Measurements from ENCODE around the gene MT1A.
A peak's percentile ranks its signal among the peaks of the same experiment; 100 is the strongest.

Gene MT1A

GRCh38 chr16:56630134-56630533 lies 8.3 kb upstream of the MT1A start:
- no peaks in the 10 kb centered on the region for H3K36me3 ChIP-seq (ENCODE audit: control insufficient read depth in 2 of 2, insufficient read depth in 2 of 2, low read length in 2 of 2)
- H3K27me3 ChIP-seq (ENCODE audit: control insufficient read depth in 2 of 2, insufficient read depth in 2 of 2, low read length in 2 of 2), result peaks cover 11 to 15% of the 10 kb centered on the region in 2 donors
- no peak overlapping the region for H3K9ac ChIP-seq (ENCODE audit: low read depth in 1 of 2, low read length in 2 of 2)
- H3K27ac ChIP-seq (ENCODE audit: low read depth in 2 of 2, low read length in 2 of 2), result no peak overlapping the region
- H3K4me1 ChIP-seq (ENCODE audit: control insufficient read depth in 2 of 2, insufficient read depth in 2 of 2, low read length in 2 of 2), result peaks cover 5 to 24% of the 10 kb centered on the region in 2 donors
- H3K4me3 ChIP-seq (ENCODE audit: low read length in 2 of 2), result no peak overlapping the region
- no peaks in the 10 kb centered on the region for H3K9me3 ChIP-seq (ENCODE audit: control insufficient read depth in 2 of 2, low read length in 2 of 2)

GRCh38 chr16:56631197-56631596 lies 7.3 kb upstream of the MT1A start:
- Histone ChIP-seq H3K27me3 (ENCODE audit: control insufficient read depth in 2 of 2, insufficient read depth in 2 of 2, low read length in 2 of 2) (peaks cover 14 to 25% of the 10 kb centered on the region in 2 donors), H3K4me3 (ENCODE audit: low read length in 2 of 2) (no peak overlapping the region), H3K9ac (ENCODE audit: low read depth in 1 of 2, low read length in 2 of 2) (no peak overlapping the region)

GRCh38 chr16:56631832-56632155 lies 6.7 kb upstream of the MT1A start:
- no peaks in the 10 kb centered on the region for H3K36me3 ChIP-seq (ENCODE audit: control insufficient read depth in 2 of 2, insufficient read depth in 2 of 2, low read length in 2 of 2)
- peak overlapping the region; percentile 83 to 86 for H3K9ac ChIP-seq (ENCODE audit: low read depth in 1 of 2, low read length in 2 of 2)
- peaks cover 3 to 11% of the 10 kb centered on the region in 2 donors for H3K4me1 ChIP-seq (ENCODE audit: control insufficient read depth in 2 of 2, insufficient read depth in 2 of 2, low read length in 2 of 2)
- H3K4me3 ChIP-seq (ENCODE audit: low read length in 2 of 2), result peak overlapping the region; percentile 75 to 79
- peak overlapping the region; percentile 74 to 80 for H3K27ac ChIP-seq (ENCODE audit: low read depth in 2 of 2, low read length in 2 of 2)
- peaks cover 14 to 26% of the 10 kb centered on the region in 2 donors for H3K27me3 ChIP-seq (ENCODE audit: control insufficient read depth in 2 of 2, insufficient read depth in 2 of 2, low read length in 2 of 2)
- H3K9me3 ChIP-seq (ENCODE audit: control insufficient read depth in 2 of 2, low read length in 2 of 2), result no peaks in the 10 kb centered on the region

More at GRCh38 chr16:56631197-56631596, 7.3 kb upstream of the MT1A start:
- Histone ChIP-seq H3K4me1 (ENCODE audit: control insufficient read depth in 2 of 2, insufficient read depth in 2 of 2, low read length in 2 of 2) (peaks cover 5 to 16% of the 10 kb centered on the region in 2 donors), H3K27ac (ENCODE audit: low read depth in 2 of 2, low read length in 2 of 2) (no peak overlapping the region), H3K9me3 (ENCODE audit: control insufficient read depth in 2 of 2, low read length in 2 of 2) (no peaks in the 10 kb centered on the region), H3K36me3 (ENCODE audit: control insufficient read depth in 2 of 2, insufficient read depth in 2 of 2, low read length in 2 of 2) (no peaks in the 10 kb centered on the region)

GRCh38 chr16:56632156-56632847 lies 6.2 kb upstream of the MT1A start, which contains the start of gene MT1M:
MT1M (plus strand) TSS chr16:56632659; CDS start chr16:56632732, 73 bp downstream.
- H3K27ac ChIP-seq (ENCODE audit: low read depth in 2 of 2, low read length in 2 of 2), result peak within 1 kb of the TSS; percentile 74 to 80
- H3K4me3 ChIP-seq (ENCODE audit: low read length in 2 of 2), result peak within 1 kb of the TSS; percentile 75 to 79
- no peaks in the 10 kb centered on the region for H3K9me3 ChIP-seq (ENCODE audit: control insufficient read depth in 2 of 2, low read length in 2 of 2)
- H3K36me3 ChIP-seq (ENCODE audit: control insufficient read depth in 2 of 2, insufficient read depth in 2 of 2, low read length in 2 of 2), result no peaks in the 10 kb centered on the region
- H3K9ac ChIP-seq (ENCODE audit: low read depth in 1 of 2, low read length in 2 of 2), result peak within 1 kb of the TSS; percentile 83 to 86
- H3K4me1 ChIP-seq (ENCODE audit: control insufficient read depth in 2 of 2, insufficient read depth in 2 of 2, low read length in 2 of 2), result peaks cover 3 to 7% of the 10 kb centered on the region in 2 donors
- H3K27me3 ChIP-seq (ENCODE audit: control insufficient read depth in 2 of 2, insufficient read depth in 2 of 2, low read length in 2 of 2), result peaks cover 18 to 28% of the 10 kb centered on the region in 2 donors

- Histone ChIP-seq H3K4me3 (ENCODE audit: low read length in 2 of 2) (peak overlapping the region; percentile 75 to 79), H3K27me3 (ENCODE audit: control insufficient read depth in 2 of 2, insufficient read depth in 2 of 2, low read length in 2 of 2) (peaks cover 24 to 33% of the 10 kb centered on the region in 2 donors), H3K27ac (ENCODE audit: low read depth in 2 of 2, low read length in 2 of 2) (peak overlapping the region; percentile 74 to 80), H3K4me1 (ENCODE audit: control insufficient read depth in 2 of 2, insufficient read depth in 2 of 2, low read length in 2 of 2) (peaks cover 5 to 9% of the 10 kb centered on the region in 2 donors), H3K36me3 (ENCODE audit: control insufficient read depth in 2 of 2, insufficient read depth in 2 of 2, low read length in 2 of 2) (no peaks in the 10 kb centered on the region), H3K9me3 (ENCODE audit: control insufficient read depth in 2 of 2, low read length in 2 of 2) (no peaks in the 10 kb centered on the region), H3K9ac (ENCODE audit: low read depth in 1 of 2, low read length in 2 of 2) (peak overlapping the region; percentile 83 to 86)
Observed at GRCh38 chr16:56632848-56633365, 5.6 kb upstream of the MT1A start.

GRCh38 chr16:56633535-56633934 lies 4.9 kb upstream of the MT1A start:
- Histone ChIP-seq H3K9ac (ENCODE audit: low read depth in 1 of 2, low read length in 2 of 2) (peak overlapping the region in 1 of 2 donors; percentile 86), H3K4me3 (ENCODE audit: low read length in 2 of 2) (peak overlapping the region; percentile 75 to 79), H3K27me3 (ENCODE audit: control insufficient read depth in 2 of 2, insufficient read depth in 2 of 2, low read length in 2 of 2) (peaks cover 26 to 35% of the 10 kb centered on the region in 2 donors), H3K9me3 (ENCODE audit: control insufficient read depth in 2 of 2, low read length in 2 of 2) (no peaks in the 10 kb centered on the region), H3K36me3 (ENCODE audit: control insufficient read depth in 2 of 2, insufficient read depth in 2 of 2, low read length in 2 of 2) (no peaks in the 10 kb centered on the region), H3K27ac (ENCODE audit: low read depth in 2 of 2, low read length in 2 of 2) (no peak overlapping the region), H3K4me1 (ENCODE audit: control insufficient read depth in 2 of 2, insufficient read depth in 2 of 2, low read length in 2 of 2) (peaks cover 10 to 13% of the 10 kb centered on the region in 2 donors)

- peaks cover 29 to 35% of the 10 kb centered on the region in 2 donors for H3K27me3 ChIP-seq (ENCODE audit: control insufficient read depth in 2 of 2, insufficient read depth in 2 of 2, low read length in 2 of 2)
- H3K4me3 ChIP-seq (ENCODE audit: low read length in 2 of 2), result peak overlapping the region in 1 of 2 donors; percentile 26
- peaks cover 16 to 18% of the 10 kb centered on the region in 2 donors for H3K4me1 ChIP-seq (ENCODE audit: control insufficient read depth in 2 of 2, insufficient read depth in 2 of 2, low read length in 2 of 2)
Observed at GRCh38 chr16:56634715-56635440, 3.6 kb upstream of the MT1A start.

GRCh38 chr16:56635441-56635967 lies 3.0 kb upstream of the MT1A start:
- H3K4me3 ChIP-seq (ENCODE audit: low read length in 2 of 2), result peak overlapping the region in 1 of 2 donors; percentile 26
- H3K9me3 ChIP-seq (ENCODE audit: control insufficient read depth in 2 of 2, low read length in 2 of 2), result no peaks in the 10 kb centered on the region
- H3K27me3 ChIP-seq (ENCODE audit: control insufficient read depth in 2 of 2, insufficient read depth in 2 of 2, low read length in 2 of 2), result peaks cover 29 to 35% of the 10 kb centered on the region in 2 donors
- H3K36me3 ChIP-seq (ENCODE audit: control insufficient read depth in 2 of 2, insufficient read depth in 2 of 2, low read length in 2 of 2), result no peaks in the 10 kb centered on the region
- H3K4me1 ChIP-seq (ENCODE audit: control insufficient read depth in 2 of 2, insufficient read depth in 2 of 2, low read length in 2 of 2), result peaks cover 16 to 18% of the 10 kb centered on the region in 2 donors
- H3K27ac ChIP-seq (ENCODE audit: low read depth in 2 of 2, low read length in 2 of 2), result no peak overlapping the region
- H3K9ac ChIP-seq (ENCODE audit: low read depth in 1 of 2, low read length in 2 of 2), result no peak overlapping the region

More at GRCh38 chr16:56634715-56635440, 3.6 kb upstream of the MT1A start:
- H3K9me3 ChIP-seq (ENCODE audit: control insufficient read depth in 2 of 2, low read length in 2 of 2), result no peaks in the 10 kb centered on the region
- no peak overlapping the region for H3K9ac ChIP-seq (ENCODE audit: low read depth in 1 of 2, low read length in 2 of 2)
- H3K27ac ChIP-seq (ENCODE audit: low read depth in 2 of 2, low read length in 2 of 2), result no peak overlapping the region
- no peaks in the 10 kb centered on the region for H3K36me3 ChIP-seq (ENCODE audit: control insufficient read depth in 2 of 2, insufficient read depth in 2 of 2, low read length in 2 of 2)

GRCh38 chr16:56636616-56637413 lies 1.7 kb upstream of the MT1A start:
- Histone ChIP-seq H3K36me3 (ENCODE audit: control insufficient read depth in 2 of 2, insufficient read depth in 2 of 2, low read length in 2 of 2) (no peaks in the 10 kb centered on the region), H3K4me1 (ENCODE audit: control insufficient read depth in 2 of 2, insufficient read depth in 2 of 2, low read length in 2 of 2) (peaks cover 15 to 18% of the 10 kb centered on the region in 2 donors), H3K27me3 (ENCODE audit: control insufficient read depth in 2 of 2, insufficient read depth in 2 of 2, low read length in 2 of 2) (peaks cover 29 to 38% of the 10 kb centered on the region in 2 donors), H3K4me3 (ENCODE audit: low read length in 2 of 2) (no peak overlapping the region), H3K9me3 (ENCODE audit: control insufficient read depth in 2 of 2, low read length in 2 of 2) (no peaks in the 10 kb centered on the region), H3K27ac (ENCODE audit: low read depth in 2 of 2, low read length in 2 of 2) (no peak overlapping the region), H3K9ac (ENCODE audit: low read depth in 1 of 2, low read length in 2 of 2) (no peak overlapping the region)
